Measurements from ENCODE around the gene NAXE. TPM values are rescaled to one million over a fixed set of nuclear protein-coding genes. Genes with fewer than 3 reads are reported as not detected.

NAXE gene
- total and polyA plus RNA-seq, 2 experiments from 2014 or later: 117 to 198 TPM

DNA sequence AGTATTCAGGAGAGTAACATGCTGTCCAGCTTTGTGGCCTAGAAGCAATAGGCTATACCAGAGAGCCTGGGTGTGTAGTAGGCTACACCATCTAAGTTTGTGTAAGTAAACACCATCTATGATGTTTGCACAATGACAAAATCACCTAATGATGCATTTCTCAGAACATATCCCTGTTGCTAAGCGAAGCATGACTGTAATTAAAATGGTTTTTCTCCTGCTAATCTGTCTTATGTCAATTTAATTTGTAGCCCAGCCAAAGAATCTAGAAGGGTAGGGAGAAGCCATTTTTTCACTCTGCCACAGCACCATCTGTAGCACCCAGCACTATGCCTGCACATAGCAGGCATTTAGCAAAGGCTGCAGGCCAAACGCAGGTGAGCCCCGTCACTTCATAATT is 14.0 kb upstream of the NAXE start:
- no peaks in the 10 kb centered on the region for H4K20me1 ChIP-seq (ENCODE audit: insufficient read depth, poor library complexity, severe bottlenecking)
- H3K79me2 ChIP-seq: no peaks in the 10 kb centered on the region
- no peak overlapping the region for H3K27ac ChIP-seq
- TF ChIP-seq EZH2phosphoT487 (IDR thresholded peaks at IDR 0.05; ENCODE audit: low read depth, severe bottlenecking, unreplicated experiment): no peak
- TF ChIP-seq EZH2 (IDR thresholded peaks at IDR 0.05; ENCODE audit: borderline replicate concordance): no peak
- TF ChIP-seq, protein P1, sequence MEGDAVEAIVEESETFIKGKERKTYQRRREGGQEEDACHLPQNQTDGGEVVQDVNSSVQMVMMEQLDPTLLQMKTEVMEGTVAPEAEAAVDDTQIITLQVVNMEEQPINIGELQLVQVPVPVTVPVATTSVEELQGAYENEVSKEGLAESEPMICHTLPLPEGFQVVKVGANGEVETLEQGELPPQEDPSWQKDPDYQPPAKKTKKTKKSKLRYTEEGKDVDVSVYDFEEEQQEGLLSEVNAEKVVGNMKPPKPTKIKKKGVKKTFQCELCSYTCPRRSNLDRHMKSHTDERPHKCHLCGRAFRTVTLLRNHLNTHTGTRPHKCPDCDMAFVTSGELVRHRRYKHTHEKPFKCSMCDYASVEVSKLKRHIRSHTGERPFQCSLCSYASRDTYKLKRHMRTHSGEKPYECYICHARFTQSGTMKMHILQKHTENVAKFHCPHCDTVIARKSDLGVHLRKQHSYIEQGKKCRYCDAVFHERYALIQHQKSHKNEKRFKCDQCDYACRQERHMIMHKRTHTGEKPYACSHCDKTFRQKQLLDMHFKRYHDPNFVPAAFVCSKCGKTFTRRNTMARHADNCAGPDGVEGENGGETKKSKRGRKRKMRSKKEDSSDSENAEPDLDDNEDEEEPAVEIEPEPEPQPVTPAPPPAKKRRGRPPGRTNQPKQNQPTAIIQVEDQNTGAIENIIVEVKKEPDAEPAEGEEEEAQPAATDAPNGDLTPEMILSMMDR (IDR thresholded peaks at IDR 0.05; ENCODE audit: poor library complexity): no peak
- H3K27me3 ChIP-seq: no peaks in the 10 kb centered on the region
- H3K9me2 ChIP-seq (replicated peaks; ENCODE audit: insufficient read depth): no peaks in the 10 kb centered on the region
- no peak overlapping the region for H3K4me3 ChIP-seq
- H3K4me2 ChIP-seq: no peak overlapping the region
- 88% methylated on average over 3 of the region's 3 CpGs for WGBS (ENCODE audit: low lambda C conversion rate, missing lambda C conversion rate)
- no peak for DNase-seq (ENCODE audit: low spot score)
- H3K36me3 ChIP-seq (replicated peaks; ENCODE audit: insufficient read depth, low read depth): no peaks in the 10 kb centered on the region
- H3K9me3 ChIP-seq (ENCODE audit: low read depth): no peaks in the 10 kb centered on the region
- H3K4me1 ChIP-seq (ENCODE audit: insufficient read depth): no peaks in the 10 kb centered on the region
- H2AFZ ChIP-seq: no peak overlapping the region

DNA sequence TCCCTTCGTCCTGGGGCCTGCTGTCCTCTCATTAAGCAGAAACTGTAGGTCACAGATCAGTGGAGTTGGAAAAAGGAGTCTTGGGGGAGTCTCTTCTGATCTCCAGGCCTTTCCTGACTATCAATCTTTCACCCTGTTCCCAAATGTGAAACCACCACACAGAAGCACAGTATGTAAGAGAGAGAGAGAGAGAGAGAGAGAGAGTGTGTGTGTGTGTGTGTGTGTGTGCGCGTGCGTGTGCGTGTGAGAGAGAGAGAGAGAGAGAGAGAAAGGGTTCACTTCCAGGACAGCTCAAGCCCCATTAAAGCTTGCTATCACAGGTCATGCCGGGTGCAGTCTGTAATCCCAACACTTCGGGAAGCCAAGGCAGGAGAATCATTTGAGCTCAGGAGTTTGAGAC is 13.5 kb upstream of the NAXE start:
- no peak overlapping the region for H3K4me2 ChIP-seq
- H3K4me3 ChIP-seq: no peak overlapping the region
- H3K9me2 ChIP-seq (replicated peaks; ENCODE audit: insufficient read depth): no peaks in the 10 kb centered on the region
- no peaks in the 10 kb centered on the region for H3K36me3 ChIP-seq (replicated peaks; ENCODE audit: insufficient read depth, low read depth)
- no peak overlapping the region for H3K27ac ChIP-seq
- H4K20me1 ChIP-seq (ENCODE audit: insufficient read depth, poor library complexity, severe bottlenecking): no peaks in the 10 kb centered on the region
- no peak for DNase-seq (ENCODE audit: low spot score)
- WGBS (ENCODE audit: low lambda C conversion rate, missing lambda C conversion rate): 70% methylated on average over 3 of the region's 7 CpGs
- H3K9me3 ChIP-seq (ENCODE audit: low read depth): no peaks in the 10 kb centered on the region
- H2AFZ ChIP-seq: no peak overlapping the region
- H3K79me2 ChIP-seq: no peaks in the 10 kb centered on the region
- no peaks in the 10 kb centered on the region for H3K27me3 ChIP-seq
- TF ChIP-seq EZH2phosphoT487 (IDR thresholded peaks at IDR 0.05; ENCODE audit: low read depth, severe bottlenecking, unreplicated experiment) (no peak), EZH2 (IDR thresholded peaks at IDR 0.05; ENCODE audit: borderline replicate concordance) (no peak)
- TF ChIP-seq, protein P1 (IDR thresholded peaks at IDR 0.05; ENCODE audit: poor library complexity): no peak
- H3K4me1 ChIP-seq (ENCODE audit: insufficient read depth): no peaks in the 10 kb centered on the region

DNA sequence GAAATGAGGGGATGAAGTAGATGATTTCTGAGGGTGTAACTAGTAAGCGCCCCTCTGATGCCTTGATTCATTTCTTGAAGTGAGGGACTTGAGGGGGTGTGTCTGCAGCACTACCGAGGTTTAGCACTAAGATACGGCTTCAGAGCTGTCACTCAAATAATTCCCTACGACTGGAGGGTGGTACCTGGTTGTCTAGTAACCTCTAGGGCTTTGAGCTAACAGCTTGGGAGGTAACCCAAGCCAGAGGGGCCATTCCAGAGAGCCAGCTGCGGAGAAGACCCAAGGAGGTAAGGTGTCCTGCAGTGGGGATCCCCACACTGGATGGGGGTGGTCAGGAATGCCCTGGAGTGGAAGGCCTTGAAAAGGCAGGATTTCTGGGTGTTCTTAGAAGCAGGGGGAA is 12.1 kb upstream of the NAXE start, which contains the start of gene TTC24:
Gene TTC24 (plus strand): TSS at position 252 of the 400 bp plus-strand sequence. CDS start 1,642 bp downstream, outside the sequence.
- TF ChIP-seq EZH2 (IDR thresholded peaks at IDR 0.05; ENCODE audit: borderline replicate concordance) (no peak), EZH2phosphoT487 (IDR thresholded peaks at IDR 0.05; ENCODE audit: low read depth, severe bottlenecking, unreplicated experiment) (no peak)
- Histone ChIP-seq H4K20me1 (ENCODE audit: insufficient read depth, poor library complexity, severe bottlenecking) (no peaks in the 10 kb centered on the region), H3K27ac (no peak within 1 kb of the TSS), H3K36me3 (replicated peaks; ENCODE audit: insufficient read depth, low read depth) (no peaks in the 10 kb centered on the region), H3K27me3 (no peaks in the 10 kb centered on the region), H3K4me2 (no peak within 1 kb of the TSS), H3K4me1 (ENCODE audit: insufficient read depth) (no peaks in the 10 kb centered on the region), H3K9me2 (replicated peaks; ENCODE audit: insufficient read depth) (no peaks in the 10 kb centered on the region), H3K9me3 (ENCODE audit: low read depth) (no peaks in the 10 kb centered on the region), H2AFZ (no peak within 1 kb of the TSS), H3K79me2 (no peaks in the 10 kb centered on the region), H3K4me3 (no peak within 1 kb of the TSS)
- DNase-seq (ENCODE audit: low spot score): no peak
- WGBS (ENCODE audit: low lambda C conversion rate, missing lambda C conversion rate): 61% methylated on average over 5 of the region's 5 CpGs

DNA sequence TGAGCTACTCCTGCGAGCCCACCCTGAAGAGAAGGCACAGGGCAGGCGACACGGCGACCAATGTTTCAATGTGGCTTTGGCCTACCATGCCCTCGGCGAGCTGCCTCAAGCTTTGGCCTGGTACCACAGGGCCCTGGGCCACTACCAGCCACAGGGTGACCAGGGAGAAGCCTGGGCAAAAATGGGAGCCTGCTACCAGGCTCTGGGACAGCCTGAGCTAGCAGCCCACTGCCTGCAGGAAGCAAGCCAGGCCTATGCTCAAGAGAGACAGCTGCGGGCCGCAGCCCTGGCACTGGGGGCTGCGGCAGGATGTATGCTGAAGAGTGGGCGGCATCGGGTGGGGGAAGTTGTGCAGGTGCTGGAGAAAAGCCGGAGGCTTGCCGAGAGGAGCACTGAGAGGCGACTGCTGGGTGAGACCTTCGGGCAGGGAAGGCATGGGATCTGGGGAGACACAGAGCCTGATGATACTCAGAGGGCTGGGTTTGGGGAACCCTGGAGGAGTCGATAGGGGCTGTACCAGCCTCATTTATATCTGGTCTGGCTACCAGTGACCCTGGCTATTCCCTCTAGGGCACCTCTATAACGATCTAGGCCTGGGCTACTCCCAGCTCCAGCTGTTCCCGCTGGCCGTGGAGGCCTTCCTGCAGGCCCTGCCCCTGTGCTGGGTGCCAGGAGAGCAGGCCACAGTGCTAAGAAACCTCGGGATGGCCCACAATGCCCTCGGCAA is 9.8 kb upstream of the NAXE start:
- Histone ChIP-seq H3K27ac (no peak overlapping the region), H3K36me3 (replicated peaks; ENCODE audit: insufficient read depth, low read depth) (no peaks in the 10 kb centered on the region), H4K20me1 (ENCODE audit: insufficient read depth, poor library complexity, severe bottlenecking) (no peaks in the 10 kb centered on the region), H3K9me2 (replicated peaks; ENCODE audit: insufficient read depth) (no peaks in the 10 kb centered on the region), H2AFZ (no peak overlapping the region), H3K79me2 (no peaks in the 10 kb centered on the region), H3K27me3 (no peaks in the 10 kb centered on the region), H3K4me1 (ENCODE audit: insufficient read depth) (no peaks in the 10 kb centered on the region), H3K4me2 (no peak overlapping the region), H3K4me3 (no peak overlapping the region), H3K9me3 (ENCODE audit: low read depth) (no peaks in the 10 kb centered on the region)
- DNase-seq (ENCODE audit: low spot score): no peak
- TF ChIP-seq EZH2 (IDR thresholded peaks at IDR 0.05; ENCODE audit: borderline replicate concordance) (no peak), EZH2phosphoT487 (IDR thresholded peaks at IDR 0.05; ENCODE audit: low read depth, severe bottlenecking, unreplicated experiment) (no peak)
- TF ChIP-seq, protein P1 (IDR thresholded peaks at IDR 0.05; ENCODE audit: poor library complexity): no peak
- WGBS (ENCODE audit: low lambda C conversion rate, missing lambda C conversion rate): 89% methylated on average over 21 of the region's 21 CpGs
